H9 (cell line): ENCODE results near the gene SCN7A. TPM values are rescaled to one million over a fixed set of nuclear protein-coding genes. Genes with fewer than 3 reads are reported as not detected.

ENCODE experiments used
- DNase-seq: peaks from one replicate; pipeline ENCODE4 v3.0.0-alpha.2; 2017
- H2AFZ ChIP-seq: one replicate; pipeline ENCODE4 v1.6.1; 2013; ENCODE audit warnings: mild to moderate bottlenecking, low read length, control low read depth, moderate library complexity
- H2AK5ac ChIP-seq: 2 replicates; pipeline ENCODE4 v1.6.1; 2013; ENCODE audit warnings: low read length, control low read depth, mixed read lengths; ENCODE audit not compliant: insufficient read length
- H2BK120ac ChIP-seq: one replicate; pipeline ENCODE4 v1.6.1; 2013; ENCODE audit warnings: low read depth, mild to moderate bottlenecking, low read length, control low read depth, inconsistent platforms; ENCODE audit not compliant: poor library complexity, severe bottlenecking
- H2BK12ac ChIP-seq: 2 replicates; pipeline ENCODE4 v1.6.1; 2013; ENCODE audit warnings: low read length, control low read depth, mixed read lengths, low read depth; ENCODE audit not compliant: insufficient read length
- H2BK15ac ChIP-seq: 2 replicates; pipeline ENCODE4 v1.6.1; 2013; ENCODE audit warnings: low read depth, low read length, control low read depth
- H2BK20ac ChIP-seq: one replicate; pipeline ENCODE4 v1.6.1; 2013; ENCODE audit warnings: low read depth, mild to moderate bottlenecking, low read length, control low read depth, inconsistent platforms; ENCODE audit not compliant: poor library complexity, severe bottlenecking
- H2BK5ac ChIP-seq: 2 replicates; pipeline ENCODE4 v1.6.1; 2013; ENCODE audit warnings: low read length, control low read depth, mixed read lengths; ENCODE audit not compliant: insufficient read length
- H3K14ac ChIP-seq: 2 replicates; pipeline ENCODE4 v1.6.1; 2013; ENCODE audit warnings: low read length, control low read depth; ENCODE audit not compliant: insufficient read depth
- H3K18ac ChIP-seq: 2 replicates; pipeline ENCODE4 v1.6.1; 2013; ENCODE audit warnings: low read depth, mild to moderate bottlenecking, mixed read lengths, low read length, control low read depth; ENCODE audit not compliant: insufficient read length
- H3K23ac ChIP-seq: 2 replicates; pipeline ENCODE4 v1.6.1; 2013; ENCODE audit warnings: low read length, control low read depth, mixed read lengths, low read depth; ENCODE audit not compliant: insufficient read length
- H3K23me2 ChIP-seq: 2 replicates; pipeline ENCODE4 v1.6.1; 2013; ENCODE audit warnings: low read depth, mild to moderate bottlenecking, mixed read lengths, low read length, control low read depth; ENCODE audit not compliant: insufficient read length, poor library complexity, severe bottlenecking
- H3K27ac ChIP-seq: 2 replicates; pipeline ENCODE4 v1.5.1; 2013; ENCODE audit warnings: low read length, control low read depth, mixed read lengths, low read depth; ENCODE audit not compliant: insufficient read length
- H3K27me3 ChIP-seq: 2 replicates; pipeline ENCODE4 v1.6.1; 2013; ENCODE audit warnings: low read length, control low read depth, inconsistent platforms; ENCODE audit not compliant: insufficient read depth
- H3K4ac ChIP-seq: 2 replicates; pipeline ENCODE4 v1.6.1; 2013; ENCODE audit warnings: low read depth, mild to moderate bottlenecking, control low read depth, inconsistent platforms, low read length, moderate library complexity
- H3K4me1 ChIP-seq: 2 replicates; pipeline ENCODE4 v1.6.1; 2013; ENCODE audit warnings: low read length, control low read depth, inconsistent platforms; ENCODE audit not compliant: insufficient read depth
- H3K4me2 ChIP-seq: 2 replicates; pipeline ENCODE4 v1.6.1; 2013; ENCODE audit warnings: low read length, control low read depth, mixed read lengths; ENCODE audit not compliant: insufficient read length, insufficient read depth
- H3K56ac ChIP-seq: 2 replicates; pipeline ENCODE4 v1.6.1; 2013; ENCODE audit warnings: low read depth, mild to moderate bottlenecking, mixed read lengths, low read length, control low read depth; ENCODE audit not compliant: insufficient read length
- H3K79me1 ChIP-seq: 2 replicates; pipeline ENCODE4 v1.6.1; 2013; ENCODE audit warnings: low read depth, mild to moderate bottlenecking, moderate library complexity, low read length, control low read depth, inconsistent platforms; ENCODE audit not compliant: insufficient read depth, poor library complexity, severe bottlenecking
- H3K79me2 ChIP-seq: 2 replicates; pipeline ENCODE4 v1.6.1; 2013; ENCODE audit warnings: low read length, control low read depth, inconsistent platforms; ENCODE audit not compliant: insufficient read depth
- H3K9ac ChIP-seq: 2 replicates; pipeline ENCODE4 v1.6.1; 2013; ENCODE audit warnings: low read length, control low read depth, mixed read lengths; ENCODE audit not compliant: insufficient read length; ENCODE audit errors: extremely low read depth
- H3K9me3 ChIP-seq: one replicate; pipeline ENCODE4 v1.6.1; 2013; ENCODE audit warnings: low read depth, low read length, inconsistent platforms; ENCODE audit not compliant: control insufficient read depth
- H3T11ph ChIP-seq: one replicate; pipeline ENCODE4 v1.6.1; 2013; ENCODE audit warnings: mild to moderate bottlenecking, low read length, control low read depth, inconsistent platforms
- H4K20me1 ChIP-seq: one replicate; pipeline ENCODE4 v1.6.1; 2013; ENCODE audit not compliant: control insufficient read depth, insufficient read length, insufficient read depth
- H4K5ac ChIP-seq: 2 replicates; pipeline ENCODE4 v1.6.1; 2013; ENCODE audit warnings: low read depth, mild to moderate bottlenecking, mixed read lengths, low read length, control low read depth; ENCODE audit not compliant: insufficient read length
- H4K8ac ChIP-seq: replicated peaks from 2 replicates; pipeline ENCODE4 v1.6.1; 2013; ENCODE audit warnings: low read length, control low read depth, mixed read lengths, low read depth; ENCODE audit not compliant: insufficient read length
- H4K91ac ChIP-seq: 2 replicates; pipeline ENCODE4 v1.6.1; 2013; ENCODE audit warnings: low read depth, mild to moderate bottlenecking, moderate library complexity, mixed read lengths, low read length, control low read depth; ENCODE audit not compliant: insufficient read length
- H3K27ac Mint-ChIP-seq, 3 experiments: 2 replicates in 2 of 3; 3 replicates in 1 of 3; pipeline ENCODE4 v1.8.0; 2020 to 2021; ENCODE audit warnings: mixed read lengths in 3 of 3, mild to moderate bottlenecking in 1 of 3, moderate library complexity in 1 of 3
- H3K27me3 Mint-ChIP-seq: 2 replicates; pipeline ENCODE4 v1.8.0; 2021; ENCODE audit warnings: low read depth, mild to moderate bottlenecking, moderate library complexity, mixed read lengths
- H3K36me3 Mint-ChIP-seq, 3 experiments: 2 replicates in 2 of 3; 3 replicates in 1 of 3; pipeline ENCODE4 v1.8.0; 2020 to 2021; ENCODE audit warnings: low read depth in 3 of 3, mixed read lengths in 3 of 3; ENCODE audit not compliant: insufficient read depth in 1 of 3
- H3K4me1 Mint-ChIP-seq, 2 experiments: 2 replicates each; pipeline ENCODE4 v1.8.0; 2020; ENCODE audit warnings: mixed read lengths in 2 of 2
- H3K4me3 Mint-ChIP-seq, 2 experiments: 2 replicates in 1 of 2; 3 replicates in 1 of 2; pipeline ENCODE4 v1.8.0; 2020 to 2021; ENCODE audit warnings: mild to moderate bottlenecking in 2 of 2, mixed read lengths in 2 of 2, moderate library complexity in 1 of 2
- H3K9me3 Mint-ChIP-seq, 2 experiments: 2 replicates in 1 of 2; 3 replicates in 1 of 2; pipeline ENCODE4 v1.8.0; 2020; ENCODE audit warnings: mild to moderate bottlenecking in 2 of 2, mixed read lengths in 2 of 2, moderate library complexity in 1 of 2
- CTCF ChIP-seq: fragments of 200-600 bp; sonication (generic); conservative IDR thresholded peaks from 3 replicates; pipeline ENCODE4 v1.8.0; 2021; ENCODE audit warnings: antibody characterized with exemption, mild to moderate bottlenecking
- whole genome bisulfite sequencing: extraction: QIAGEN DNeasy Blood & Tissue Kit; methylation state at CpG from one replicate; pipeline ENCODE4 v1.1.7; 2013; ENCODE audit warnings: missing lambda C conversion rate, low lambda C conversion rate, mixed read lengths; ENCODE audit not compliant: insufficient read length; ENCODE audit errors: extremely low coverage; 5-methylcytosine and 5-hydroxymethylcytosine counted together
- total RNA-seq: library from RNA; stranded (reverse); gene quantifications from 2 replicates; pipeline ENCODE4 v1.2.1, GENCODE V29; 2021

SCN7A gene
- total RNA-seq, 1 experiment from 2014 or later = 0.07 TPM

GRCh38 chr2:166433457-166433856, 60.6 kb downstream of the SCN7A start:
- H3K27ac ChIP-seq = no peak overlapping the region
- no peak overlapping the region for H3K4ac ChIP-seq
- no peak overlapping the region for H2BK20ac ChIP-seq
- peaks cover 12 to 14% of the 10 kb centered on the region in 2 experiments; a peak in 3 of 5 replicates for H3K9me3 Mint-ChIP-seq
- no peaks in the 10 kb centered on the region for H3K79me1 ChIP-seq
- no peak overlapping the region for H4K5ac ChIP-seq
- H3K36me3 Mint-ChIP-seq = peaks cover 5 to 20% (median 9%) of the 10 kb centered on the region in 3 experiments
- no peak overlapping the region for H3T11ph ChIP-seq
- no peaks in the 10 kb centered on the region for H3K9me3 ChIP-seq
- TF ChIP-seq CTCF = no peak
- no peak overlapping the region for H3K4me3 Mint-ChIP-seq
- no peak overlapping the region for H2BK120ac ChIP-seq
- no peak overlapping the region for H2BK5ac ChIP-seq
- no peak overlapping the region for H2BK15ac ChIP-seq
- H2BK12ac ChIP-seq = no peak overlapping the region
- H3K4me1 ChIP-seq = no peaks in the 10 kb centered on the region
- H3K4me2 ChIP-seq = no peak overlapping the region
- no peaks in the 10 kb centered on the region for H3K79me2 ChIP-seq
- H2AK5ac ChIP-seq = no peak overlapping the region
- H3K27me3 Mint-ChIP-seq = no peaks in the 10 kb centered on the region
- H3K18ac ChIP-seq = no peak overlapping the region
- no peak overlapping the region for H2AFZ ChIP-seq
- no peaks in the 10 kb centered on the region for H3K27me3 ChIP-seq
- no peaks in the 10 kb centered on the region for H3K23me2 ChIP-seq
- H4K8ac ChIP-seq = no peak overlapping the region
- no peak for DNase-seq
- H3K4me1 Mint-ChIP-seq = peaks cover 8 to 12% of the 10 kb centered on the region in 2 experiments
- no peak overlapping the region for H3K27ac Mint-ChIP-seq
- H3K14ac ChIP-seq = no peak overlapping the region
- H4K20me1 ChIP-seq = no peaks in the 10 kb centered on the region
- H3K23ac ChIP-seq = no peak overlapping the region
- no CpG with 5 or more reads among the region's 1 CpG for WGBS
- no peak overlapping the region for H4K91ac ChIP-seq
- H3K9ac ChIP-seq = no peak overlapping the region
- H3K56ac ChIP-seq = no peak overlapping the region
